SK-N-SH (cell line): ENCODE results near the gene CCDC69.

ENCODE experiments used
- CTCF ChIP-seq: fragments of 200-600 bp; sonication (generic); IDR thresholded peaks from 2 replicates; pipeline ENCODE4 v1.6.1; 2017; ENCODE audit warnings: antibody characterized with exemption, mild to moderate bottlenecking, moderate library complexity
- EP300 ChIP-seq, 2 experiments: IDR thresholded peaks; 2 replicates each; pipeline versions ENCODE4 v1.4.0 to v1.6.1; 2012; ENCODE audit warnings: borderline replicate concordance in 1 of 2, low read depth in 1 of 2, low read length in 1 of 2
- TAF1 ChIP-seq: IDR thresholded peaks from 2 replicates; pipeline ENCODE4 v1.6.1; 2012; ENCODE audit warnings: low read depth, mild to moderate bottlenecking, low read length, moderate library complexity, borderline replicate concordance

GRCh38 chr5:151143645-151144044 is 80.2 kb downstream of the CCDC69 start:
- no peak for TF ChIP-seq CTCF
- TF ChIP-seq EP300 (IDR thresholded peaks at IDR 0.05; ENCODE audit: borderline replicate concordance in 1 of 2, low read depth in 1 of 2, low read length in 1 of 2): no peak
- TF ChIP-seq TAF1: no peak
